ENCODE data around the gene MSRB3.

DNA sequence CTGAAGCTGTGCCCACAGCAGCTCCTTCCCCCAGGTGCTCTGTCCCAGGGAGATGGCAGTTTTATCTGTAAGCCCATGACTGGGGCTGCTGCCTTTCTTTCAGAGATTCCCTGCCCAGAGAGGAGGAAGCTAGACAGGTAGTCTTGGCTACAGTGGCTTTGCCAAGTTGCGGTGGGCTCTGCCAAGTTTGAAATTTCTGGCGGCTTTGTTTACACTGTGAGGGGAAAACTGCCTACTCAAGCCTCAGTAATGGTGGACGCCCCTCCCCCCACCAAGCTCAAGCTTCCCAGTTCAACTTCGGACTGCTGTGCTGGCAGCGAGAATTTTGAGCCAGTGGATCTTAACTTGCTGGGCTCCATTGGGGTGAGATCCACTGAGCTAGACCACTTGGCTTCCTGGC is 124.7 kb downstream of the MSRB3 start:
- TF ChIP-seq SIN3A (IDR thresholded peaks at IDR 0.05; ENCODE audit: borderline replicate concordance, insufficient read depth, low read length) (no peak), TAF1 (IDR thresholded peaks at IDR 0.05; ENCODE audit: borderline replicate concordance, insufficient read depth, low read length) (no peak)
- TF ChIP-seq, protein P1, sequence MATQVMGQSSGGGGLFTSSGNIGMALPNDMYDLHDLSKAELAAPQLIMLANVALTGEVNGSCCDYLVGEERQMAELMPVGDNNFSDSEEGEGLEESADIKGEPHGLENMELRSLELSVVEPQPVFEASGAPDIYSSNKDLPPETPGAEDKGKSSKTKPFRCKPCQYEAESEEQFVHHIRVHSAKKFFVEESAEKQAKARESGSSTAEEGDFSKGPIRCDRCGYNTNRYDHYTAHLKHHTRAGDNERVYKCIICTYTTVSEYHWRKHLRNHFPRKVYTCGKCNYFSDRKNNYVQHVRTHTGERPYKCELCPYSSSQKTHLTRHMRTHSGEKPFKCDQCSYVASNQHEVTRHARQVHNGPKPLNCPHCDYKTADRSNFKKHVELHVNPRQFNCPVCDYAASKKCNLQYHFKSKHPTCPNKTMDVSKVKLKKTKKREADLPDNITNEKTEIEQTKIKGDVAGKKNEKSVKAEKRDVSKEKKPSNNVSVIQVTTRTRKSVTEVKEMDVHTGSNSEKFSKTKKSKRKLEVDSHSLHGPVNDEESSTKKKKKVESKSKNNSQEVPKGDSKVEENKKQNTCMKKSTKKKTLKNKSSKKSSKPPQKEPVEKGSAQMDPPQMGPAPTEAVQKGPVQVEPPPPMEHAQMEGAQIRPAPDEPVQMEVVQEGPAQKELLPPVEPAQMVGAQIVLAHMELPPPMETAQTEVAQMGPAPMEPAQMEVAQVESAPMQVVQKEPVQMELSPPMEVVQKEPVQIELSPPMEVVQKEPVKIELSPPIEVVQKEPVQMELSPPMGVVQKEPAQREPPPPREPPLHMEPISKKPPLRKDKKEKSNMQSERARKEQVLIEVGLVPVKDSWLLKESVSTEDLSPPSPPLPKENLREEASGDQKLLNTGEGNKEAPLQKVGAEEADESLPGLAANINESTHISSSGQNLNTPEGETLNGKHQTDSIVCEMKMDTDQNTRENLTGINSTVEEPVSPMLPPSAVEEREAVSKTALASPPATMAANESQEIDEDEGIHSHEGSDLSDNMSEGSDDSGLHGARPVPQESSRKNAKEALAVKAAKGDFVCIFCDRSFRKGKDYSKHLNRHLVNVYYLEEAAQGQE (IDR thresholded peaks at IDR 0.05; ENCODE audit: insufficient read depth in 1 of 2, low read depth in 2 of 2, low read length in 2 of 2) = no peak
